Motor neuron (in vitro differentiated cells): Measurements from ENCODE around the gene MYRF. TPM values are rescaled to one million over a fixed set of nuclear protein-coding genes. Genes with fewer than 3 reads are reported as not detected.
A peak's percentile ranks its signal among the peaks of the same experiment; 100 is the strongest.

Experiments used
- ATAC-seq, 8 experiments: fragments of 200-7000 bp; cut with Tn5 transposase; replicated peaks in 6 of 8; 2 replicates each; pipeline ENCODE4 v1.8.0; 2021; ENCODE audit warnings: mild to moderate bottlenecking in 8 of 8, moderate library complexity in 8 of 8
- H3K27ac ChIP-seq, 2 donors: fragments of 250-450 bp; sonication (Bioruptor Pico); 2 replicates each; pipeline ENCODE4 v1.9.0; 2021; ENCODE audit warnings: antibody characterized with exemption in 2 of 2, mild to moderate bottlenecking in 2 of 2, moderate library complexity in 1 of 2
- H3K4me1 ChIP-seq, 2 donors: fragments of 250-450 bp; sonication (Bioruptor Pico); replicated peaks in 1 of 2; 2 replicates each; pipeline ENCODE4 v1.6.1; 2021; ENCODE audit warnings: antibody characterized with exemption in 2 of 2, mild to moderate bottlenecking in 2 of 2, moderate library complexity in 1 of 2
- H3K4me3 ChIP-seq, 5 donors: fragments of 250-450 bp; sonication (Bioruptor Pico); 2 replicates each; pipeline ENCODE4 v1.9.0; 2021; ENCODE audit warnings: antibody characterized with exemption in 5 of 5, mild to moderate bottlenecking in 5 of 5, moderate library complexity in 4 of 5
- WGBS, 10 experiments: fragments of 450-650 bp; shearing (Covaris generic); methylation state at CpG; one replicate each; pipeline ENCODE4 v1.0.0; 2022; 5-methylcytosine and 5-hydroxymethylcytosine counted together
- in situ Hi-C, 9 experiments: fragments of 400-800 bp; cut with MboI; loops; one replicate each; pipeline ENCODE4 v1.15.0; 2021; ENCODE audit warnings: low sequenced_read_pairs in 9 of 9, low pct_unique_long_range_greater_than_20kb in 2 of 9; ENCODE audit not compliant: unreplicated experiment in 9 of 9
- total RNA-seq, 8 experiments: library from RNA; unstranded; fragments of 300-600 nt; gene quantifications; 2 replicates each; pipeline versions ENCODE4 v1.2.3 to v1.2.4, GENCODE V29; 2022

Gene MYRF
- total RNA-seq, 8 experiments from 2014 or later: 0.92 to 4.0 (median 2.3) TPM

- H3K4me1 ChIP-seq: peaks cover 0 to 15% of the 10 kb centered on the region in 2 donors
- in situ Hi-C loops: loop anchor here in 1 of 9 experiments (25.0 kb wide), 1 partner anchor 264 kb away; no protein-coding TSS in a partner anchor
- no peak overlapping the region for H3K4me3 ChIP-seq
- H3K27ac ChIP-seq: no peak overlapping the region
- peak in 5 of 8 experiments; percentile 12 to 52 (median 40) for ATAC-seq
- WGBS, 10 experiments: 40 to 95% (median 67%) methylated on average over 1 to 6 of the region's 12 CpGs; no CpG with 5 or more reads in 7 of the 10 experiments
Observed at GRCh38 chr11:61725781-61726231, 26.6 kb upstream of the MYRF start.

- 70 to 100% methylated on average over 1 to 3 of the region's 13 CpGs; no CpG with 5 or more reads in 8 of the 10 experiments for WGBS, 10 experiments
- no peak for ATAC-seq
- in situ Hi-C loops: loop anchor here in 1 of 9 experiments (25.0 kb wide), 1 partner anchor 264 kb away; no protein-coding TSS in a partner anchor
Observed at GRCh38 chr11:61726775-61727174, 25.7 kb upstream of the MYRF start.

GRCh38 chr11:61727401-61727811 lies 25.0 kb upstream of the MYRF start:
- ATAC-seq: no peak
- in situ Hi-C loops: loop anchor here in 1 of 9 experiments (25.0 kb wide), 1 partner anchor 265 kb away; no protein-coding TSS in a partner anchor
- Histone ChIP-seq H3K27ac (no peak overlapping the region), H3K4me3 (no peak overlapping the region), H3K4me1 (peaks cover 0 to 15% of the 10 kb centered on the region in 2 donors)
- 60 to 100% (median 83%) methylated on average over 1 of the region's 3 CpGs; no CpG with 5 or more reads in 7 of the 10 experiments for WGBS, 10 experiments

More at GRCh38 chr11:61726775-61727174, 25.7 kb upstream of the MYRF start:
- no peak overlapping the region for H3K4me3 ChIP-seq
- peaks cover 0 to 15% of the 10 kb centered on the region in 2 donors for H3K4me1 ChIP-seq
- H3K27ac ChIP-seq: no peak overlapping the region

DNA sequence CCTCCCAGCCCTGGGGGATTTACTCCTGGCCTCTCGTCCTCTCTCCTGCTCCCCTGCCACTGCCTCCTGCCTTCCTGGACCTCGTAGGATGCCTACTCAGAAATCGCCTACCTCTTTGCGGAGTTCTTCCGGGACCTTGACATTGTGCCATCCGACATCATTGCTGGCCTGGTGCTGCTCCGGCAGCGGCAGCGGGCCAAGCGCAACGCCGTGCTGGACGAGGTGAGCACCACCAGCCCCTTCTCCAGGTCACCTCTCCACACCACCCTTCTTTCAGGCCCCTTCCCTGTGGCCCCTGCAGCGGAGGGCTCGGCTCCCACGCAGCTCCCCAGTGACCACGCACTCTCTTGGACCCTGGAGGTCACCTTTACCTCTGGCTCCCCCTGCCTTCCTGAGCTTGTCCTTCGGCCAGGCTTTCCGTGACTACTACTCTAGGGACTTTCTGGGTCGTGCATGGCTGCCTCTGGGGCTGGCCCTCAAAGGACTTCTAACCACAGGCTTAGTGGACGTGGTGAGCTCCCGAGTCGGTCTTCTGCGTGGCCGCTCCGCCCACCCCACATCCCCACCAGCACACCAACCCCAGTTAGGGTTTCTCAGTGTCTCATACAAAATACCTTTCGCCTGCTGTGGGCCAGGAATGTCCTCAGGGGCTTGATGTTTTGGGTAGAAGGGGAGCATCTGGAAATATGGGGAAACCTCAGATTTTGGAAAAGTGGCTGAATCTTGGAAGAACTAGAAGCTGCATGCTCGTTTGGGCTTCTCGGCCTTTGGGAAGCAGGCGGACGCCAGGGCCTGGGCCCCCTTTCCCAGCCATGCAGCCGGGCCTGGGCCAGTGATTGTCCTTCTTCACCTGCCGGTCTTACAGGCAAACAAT lies 24.1 kb upstream of the MYRF start:
- Histone ChIP-seq H3K27ac (no peak overlapping the region), H3K4me1 (peaks cover 5 to 22% of the 10 kb centered on the region in 2 donors), H3K4me3 (no peak overlapping the region)
- in situ Hi-C loops: loop anchor here in 1 of 9 experiments (25.0 kb wide), 1 partner anchor 266 kb away; no protein-coding TSS in a partner anchor
- 84 to 93% (median 89%) methylated on average over 2 to 8 of the region's 33 CpGs; no CpG with 5 or more reads in 6 of the 10 experiments for WGBS, 10 experiments
- ATAC-seq: no peak

DNA sequence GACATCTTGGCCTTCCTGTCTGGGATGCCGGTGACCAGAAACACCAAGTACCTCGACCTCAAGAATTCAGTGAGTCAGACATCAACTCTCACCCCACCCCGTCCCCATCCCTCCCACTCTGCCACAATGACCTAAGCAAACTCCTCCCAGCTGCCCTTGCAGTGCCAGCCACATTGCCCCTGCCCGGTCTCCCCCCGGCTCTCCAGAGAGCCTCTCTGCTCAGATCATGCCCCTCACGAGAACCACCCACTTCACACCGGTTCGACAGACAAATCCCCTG lies 23.6 kb upstream of the MYRF start:
- Histone ChIP-seq H3K27ac (no peak overlapping the region), H3K4me1 (peaks cover 9 to 25% of the 10 kb centered on the region in 2 donors), H3K4me3 (no peak overlapping the region)
- in situ Hi-C loops: loop anchor here in 1 of 9 experiments (25.0 kb wide), 1 partner anchor 267 kb away; no protein-coding TSS in a partner anchor
- WGBS, 10 experiments: 0 to 100% (median 88%) methylated on average over 1 to 4 of the region's 8 CpGs; no CpG with 5 or more reads in 6 of the 10 experiments
- ATAC-seq: peak in 1 of 8 experiments; percentile 5

GRCh38 chr11:61730240-61730994 lies 22.0 kb upstream of the MYRF start:
- H3K4me1 ChIP-seq: peaks cover 9 to 20% of the 10 kb centered on the region in 2 donors
- WGBS, 10 experiments: 58 to 94% (median 78%) methylated on average over 1 to 7 of the region's 13 CpGs; no CpG with 5 or more reads in 3 of the 10 experiments
- H3K4me3 ChIP-seq: no peak overlapping the region
- in situ Hi-C loops: loop anchor here in 1 of 9 experiments (25.0 kb wide), 1 partner anchor 268 kb away; no protein-coding TSS in a partner anchor
- ATAC-seq: no peak
- no peak overlapping the region for H3K27ac ChIP-seq

GRCh38 chr11:61731211-61731951 lies 21.1 kb upstream of the MYRF start:
- WGBS, 10 experiments: 0 to 91% (median 45%) methylated on average over 2 to 4 of the region's 19 CpGs; no CpG with 5 or more reads in 6 of the 10 experiments
- peaks cover 9 to 11% of the 10 kb centered on the region in 2 donors for H3K4me1 ChIP-seq
- ATAC-seq: no peak
- H3K4me3 ChIP-seq: no peak overlapping the region
- in situ Hi-C loops: loop anchor here in 1 of 9 experiments (25.0 kb wide), 1 partner anchor 269 kb away; no protein-coding TSS in a partner anchor
- no peak overlapping the region for H3K27ac ChIP-seq

- in situ Hi-C loops: loop anchor here in 1 of 9 experiments (25.0 kb wide), 1 partner anchor 270 kb away; no protein-coding TSS in a partner anchor
Observed at GRCh38 chr11:61731952-61732675, 20.3 kb upstream of the MYRF start.

GRCh38 chr11:61732705-61733104 lies 19.7 kb upstream of the MYRF start:
- Histone ChIP-seq H3K4me1 (peaks cover 9% of the 10 kb centered on the region in 2 donors), H3K4me3 (no peak overlapping the region), H3K27ac (no peak overlapping the region)
- whole genome bisulfite sequencing, 10 experiments: 20 to 100% (median 80%) methylated on average over 1 to 3 of the region's 6 CpGs; no CpG with 5 or more reads in 6 of the 10 experiments
- peak in 7 of 8 experiments; percentile 11 to 43 (median 20) for ATAC-seq
- in situ Hi-C loops: loop anchor here in 1 of 9 experiments (25.0 kb wide), 1 partner anchor 270 kb away; no protein-coding TSS in a partner anchor

More at GRCh38 chr11:61731952-61732675, 20.3 kb upstream of the MYRF start:
- peak in 4 of 8 experiments; percentile 28 to 88 (median 63) for ATAC-seq
- no peak overlapping the region for H3K4me3 ChIP-seq
- no peak overlapping the region for H3K27ac ChIP-seq
- peaks cover 9% of the 10 kb centered on the region in 2 donors for H3K4me1 ChIP-seq
- WGBS, 10 experiments: 0 to 90% (median 65%) methylated on average over 1 to 2 of the region's 8 CpGs; no CpG with 5 or more reads in 6 of the 10 experiments

DNA sequence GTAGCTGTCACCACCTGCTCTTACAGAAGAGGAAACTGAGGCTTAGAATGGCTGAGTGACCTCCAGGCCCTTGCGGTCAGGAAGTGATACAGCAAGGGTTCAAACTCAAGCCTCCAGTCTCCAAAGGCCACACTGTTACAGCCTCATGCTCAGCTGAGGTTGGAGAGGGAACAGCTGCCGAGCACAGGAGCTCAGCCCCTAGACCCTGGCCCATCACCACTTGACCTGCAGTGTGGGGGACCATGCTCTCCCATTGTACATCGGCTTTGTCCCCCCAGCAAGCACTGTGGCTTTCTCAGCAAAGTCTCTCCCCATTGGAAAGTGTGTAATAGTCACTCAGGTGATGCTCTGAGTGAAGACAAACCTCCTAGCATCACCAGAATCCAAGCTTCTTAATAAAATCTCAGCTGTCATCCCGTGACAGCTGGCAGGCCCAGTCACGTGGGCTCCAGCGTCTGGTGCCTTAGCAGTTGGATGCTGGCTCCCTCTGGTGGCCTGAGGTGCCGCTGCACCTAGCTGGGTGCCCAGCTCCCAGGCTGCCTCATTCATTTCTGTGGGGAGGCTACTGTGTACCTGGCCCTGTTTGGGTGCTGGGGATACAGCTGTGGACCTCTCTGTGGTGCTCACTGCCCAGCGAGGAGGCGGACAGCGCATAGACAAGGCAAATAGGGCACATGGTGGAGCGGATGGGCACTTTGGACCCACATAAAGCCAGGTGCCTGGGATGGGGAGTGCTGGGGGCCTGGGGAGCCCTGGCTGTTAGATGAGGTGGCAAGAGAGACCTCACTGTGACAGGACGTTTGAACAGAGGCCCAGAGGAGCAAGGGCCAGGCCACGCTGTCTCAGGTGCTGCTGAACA lies 19.1 kb upstream of the MYRF start:
- Histone ChIP-seq H3K27ac (peak overlapping the region; percentile 11 to 64), H3K4me1 (peaks cover 9% of the 10 kb centered on the region in 2 donors), H3K4me3 (no peak overlapping the region)
- ATAC-seq: peak; percentile 59 to 91 (median 86)
- 0 to 100% (median 21%) methylated on average over 1 to 6 of the region's 13 CpGs; no CpG with 5 or more reads in 2 of the 10 experiments for WGBS, 10 experiments
- in situ Hi-C loops: loop anchor here in 1 of 9 experiments (25.0 kb wide), 1 partner anchor 271 kb away; no protein-coding TSS in a partner anchor
